Kidney (tissue), 22 donors: ENCODE results near the gene GPR171. TPM values are rescaled to one million over a fixed set of nuclear protein-coding genes. Genes with fewer than 3 reads are reported as not detected.
"Not testable (repeated sequence)": the region's sequence is repeated elsewhere in the genome, so short reads cannot be mapped to it uniquely, and the experiment has no call there.

Source experiments
- DNase-seq, 5 donors: peaks; one replicate each; pipeline ENCODE4 v3.0.0-alpha.2; 2013 to 2020
- FAIRE-seq: peaks from 2 replicates; lab custom pipeline; 2012; peaks lifted over from hg19 to GRCh38; lab: Jason Lieb, UNC
- H3K27ac ChIP-seq, 2 donors: one replicate each; pipeline ENCODE4 v1.7.0; 2013; ENCODE audit warnings: low read depth in 2 of 2, low read length in 2 of 2, inconsistent platforms in 1 of 2
- H3K27me3 ChIP-seq: one replicate; pipeline ENCODE4 v1.7.1; 2013; ENCODE audit warnings: low read length, inconsistent platforms; ENCODE audit not compliant: control insufficient read depth, insufficient read depth
- H3K36me3 ChIP-seq, 3 donors: one replicate each; pipeline versions ENCODE4 v1.7.0 to v1.7.1; 2013; ENCODE audit warnings: low read length in 3 of 3, control low read depth in 1 of 3, inconsistent platforms in 1 of 3; ENCODE audit not compliant: insufficient read depth in 3 of 3, control insufficient read depth in 2 of 3
- H3K4me1 ChIP-seq, 3 donors: one replicate each; pipeline versions ENCODE4 v1.7.0 to v1.7.1; 2013; ENCODE audit warnings: low read length in 3 of 3, inconsistent platforms in 1 of 3, low read depth in 1 of 3; ENCODE audit not compliant: control insufficient read depth in 2 of 3, insufficient read depth in 2 of 3
- H3K4me3 ChIP-seq, 3 donors: one replicate each; pipeline versions ENCODE4 v1.7.0 to v1.8.1; 2013; ENCODE audit warnings: low read length in 3 of 3, control low read depth in 1 of 3, inconsistent platforms in 1 of 3
- H3K9ac ChIP-seq, 3 donors: one replicate each; pipeline versions ENCODE4 v1.7.0 to v1.7.1; 2013; ENCODE audit warnings: low read length in 3 of 3, control low read depth in 1 of 3, inconsistent platforms in 1 of 3
- H3K9me3 ChIP-seq, 3 donors: one replicate each; pipeline versions ENCODE4 v1.7.0 to v1.7.1; 2013; ENCODE audit warnings: low read length in 3 of 3, control low read depth in 1 of 3, inconsistent platforms in 1 of 3; ENCODE audit not compliant: control insufficient read depth in 2 of 3, insufficient read depth in 1 of 3
- intact Hi-C: fragments of 100-400 bp; cut with DNase I; formaldehyde crosslinking; loops from one replicate; pipeline ENCODE4 v1.11.1; 2022
- long read RNA-seq, 10 donors: library from polyadenylated mRNA in 1 of 10; unstranded in 1 of 10; transcript quantifications; one replicate each; pipeline ENCODE4 v2.0.0 and lab custom pipeline, GENCODE V29; 2021 to 2026
- polyA plus RNA-seq: library from polyadenylated mRNA; stranded (reverse); fragments of 350-450 nt; fragmentation: Illumina TruSeq; extraction: RNeasy Lipid Tissue Mini Kit (QIAGEN cat#74804); gene quantifications from one replicate; pipeline ENCODE4 v1.2.3, GENCODE V29; 2014; ENCODE audit warnings: low read depth, low replicate concordance; ENCODE audit not compliant: insufficient read depth
- total RNA-seq: library from RNA; stranded (reverse); fragmentation: NEBNext Ultra II Directional; extraction: Animal tissue kit (Norgen Biotek cat#: 25700); gene quantifications from one replicate; pipeline ENCODE4 v1.2.1, GENCODE V29; 2021
- TF ChIP-seq, protein P1 (sequence below): IDR thresholded peaks from 3 replicates; pipeline ENCODE4 v1.5.1; 2012; ENCODE audit warnings: mild to moderate bottlenecking, moderate library complexity, borderline replicate concordance; ENCODE audit not compliant: insufficient read depth; ENCODE audit errors: extremely low read depth
- donor health status: control.
- donor health status: control.
- donor health status: control.
- donor health status: control.
- donor health status: control.
- donor health status: DM: yes; HTN: yes; CAD: no.
- donor health status: Normal renal cell carcinoma (clear cell type).

The GPR171 gene
- total RNA-seq = 4.9 TPM
- 0.47 TPM for polyA plus RNA-seq
- long read RNA-seq, donor 1 = 0 reads
- long read RNA-seq, donor 2 = 0 reads
- long read RNA-seq, donor 3 = 0 reads
- long read RNA-seq, donor 4 = 0 reads
- long read RNA-seq, donor 5 = 0 reads
- long read RNA-seq, donor 6 = 0 reads
- long read RNA-seq, donor 7 = 0 reads
- long read RNA-seq, donor 8 = 0 reads
- long read RNA-seq, donor 9 = 0 reads
- long read RNA-seq, donor 10 = 0 reads

GRCh38 chr3:151203051-151203420, at the start of gene GPR171:
GPR171 (minus strand) TSS chr3:151203216; CDS start chr3:151199386, 3,830 bp downstream.
- H3K27ac ChIP-seq = no peak within 1 kb of the TSS

GRCh38 chr3:151248772-151249337, 45.8 kb upstream of the GPR171 start:
- Histone ChIP-seq H3K4me3 (no peak overlapping the region), H3K36me3 (no peaks in the 10 kb centered on the region), H3K27me3 (no peaks in the 10 kb centered on the region), H3K9me3 (no peaks in the 10 kb centered on the region), H3K4me1 (no peaks in the 10 kb centered on the region), H3K9ac (no peak overlapping the region), H3K27ac (no peak overlapping the region)
- FAIRE-seq (no peak), DNase-seq (peak in 1 of 5 donors; percentile 31)
- intact Hi-C loops = no loop called here
- TF ChIP-seq, protein P1, sequence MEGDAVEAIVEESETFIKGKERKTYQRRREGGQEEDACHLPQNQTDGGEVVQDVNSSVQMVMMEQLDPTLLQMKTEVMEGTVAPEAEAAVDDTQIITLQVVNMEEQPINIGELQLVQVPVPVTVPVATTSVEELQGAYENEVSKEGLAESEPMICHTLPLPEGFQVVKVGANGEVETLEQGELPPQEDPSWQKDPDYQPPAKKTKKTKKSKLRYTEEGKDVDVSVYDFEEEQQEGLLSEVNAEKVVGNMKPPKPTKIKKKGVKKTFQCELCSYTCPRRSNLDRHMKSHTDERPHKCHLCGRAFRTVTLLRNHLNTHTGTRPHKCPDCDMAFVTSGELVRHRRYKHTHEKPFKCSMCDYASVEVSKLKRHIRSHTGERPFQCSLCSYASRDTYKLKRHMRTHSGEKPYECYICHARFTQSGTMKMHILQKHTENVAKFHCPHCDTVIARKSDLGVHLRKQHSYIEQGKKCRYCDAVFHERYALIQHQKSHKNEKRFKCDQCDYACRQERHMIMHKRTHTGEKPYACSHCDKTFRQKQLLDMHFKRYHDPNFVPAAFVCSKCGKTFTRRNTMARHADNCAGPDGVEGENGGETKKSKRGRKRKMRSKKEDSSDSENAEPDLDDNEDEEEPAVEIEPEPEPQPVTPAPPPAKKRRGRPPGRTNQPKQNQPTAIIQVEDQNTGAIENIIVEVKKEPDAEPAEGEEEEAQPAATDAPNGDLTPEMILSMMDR = no peak

More at GRCh38 chr3:151203051-151203420, at the start of gene GPR171:
- FAIRE-seq (no peak), DNase-seq (no peak)
- no peak within 1 kb of the TSS for H3K9ac ChIP-seq
- intact Hi-C loops = no loop called here
- TF ChIP-seq, protein P1 = no peak
- H3K27me3 ChIP-seq = no peaks in the 10 kb centered on the region
- H3K36me3 ChIP-seq = no peaks in the 10 kb centered on the region
- H3K9me3 ChIP-seq = no peaks in the 10 kb centered on the region
- no peak within 1 kb of the TSS for H3K4me3 ChIP-seq
- H3K4me1 ChIP-seq = no peaks in the 10 kb centered on the region

DNA sequence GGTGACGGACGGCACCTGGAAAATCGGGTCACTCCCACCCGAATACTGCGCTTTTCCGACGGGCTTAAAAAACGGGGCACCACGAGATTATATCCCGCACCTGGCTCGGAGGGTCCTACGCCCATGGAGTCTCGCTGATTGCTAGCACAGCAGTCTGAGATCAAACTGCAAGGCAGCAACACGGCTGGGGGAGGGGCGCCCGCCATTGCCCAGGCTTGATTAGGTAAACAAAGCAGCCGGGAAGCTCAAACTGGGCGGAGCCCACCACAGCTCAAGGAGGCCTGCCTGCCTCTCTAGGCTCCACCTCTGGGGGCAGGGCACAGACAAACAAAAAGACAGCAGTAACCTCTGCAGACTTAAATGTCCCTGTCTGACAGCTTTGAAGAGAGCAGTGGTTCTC, 39.0 kb upstream of the GPR171 start:
- not testable (repeated sequence) for FAIRE-seq

DNA sequence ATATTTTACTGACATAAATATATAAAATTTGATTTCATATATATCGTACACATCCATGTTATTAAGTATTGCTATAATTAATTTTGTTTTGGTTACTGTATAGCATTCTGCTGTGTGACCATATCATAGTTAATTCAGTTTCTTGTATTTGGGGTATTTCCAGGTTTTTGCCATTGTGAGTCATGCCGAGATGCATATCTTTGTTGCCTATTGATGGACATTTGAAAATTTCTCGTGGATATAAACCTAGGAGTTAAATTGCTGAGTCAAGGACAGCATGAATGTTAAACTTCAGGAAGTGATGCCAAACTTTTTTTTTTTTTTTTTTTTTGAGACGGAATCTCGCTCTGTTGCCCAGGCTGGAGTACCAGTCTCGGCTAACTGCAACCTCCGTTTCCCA, 33.7 kb upstream of the GPR171 start:
- peak; percentile 55 for FAIRE-seq
- intact Hi-C loops = no loop called here
- no peak overlapping the region for H3K27ac ChIP-seq

More for the DNA sequence above, 39.0 kb upstream of the GPR171 start:
- intact Hi-C loops, H3K36me3 ChIP-seq, H3K27me3 ChIP-seq, H3K27ac ChIP-seq, H3K4me1 ChIP-seq, H3K9ac ChIP-seq, H3K4me3 ChIP-seq, H3K9me3 ChIP-seq, DNase-seq: not testable (repeated sequence)

More for the DNA sequence above, 33.7 kb upstream of the GPR171 start:
- TF ChIP-seq, protein P1 = no peak
- Histone ChIP-seq H3K4me3 (no peak overlapping the region), H3K36me3 (no peaks in the 10 kb centered on the region), H3K27me3 (no peaks in the 10 kb centered on the region), H3K9me3 (no peaks in the 10 kb centered on the region), H3K4me1 (no peaks in the 10 kb centered on the region), H3K9ac (no peak overlapping the region)
- no peak for DNase-seq
